ENCODE results near the gene STX4.

STX4 gene

DNA sequence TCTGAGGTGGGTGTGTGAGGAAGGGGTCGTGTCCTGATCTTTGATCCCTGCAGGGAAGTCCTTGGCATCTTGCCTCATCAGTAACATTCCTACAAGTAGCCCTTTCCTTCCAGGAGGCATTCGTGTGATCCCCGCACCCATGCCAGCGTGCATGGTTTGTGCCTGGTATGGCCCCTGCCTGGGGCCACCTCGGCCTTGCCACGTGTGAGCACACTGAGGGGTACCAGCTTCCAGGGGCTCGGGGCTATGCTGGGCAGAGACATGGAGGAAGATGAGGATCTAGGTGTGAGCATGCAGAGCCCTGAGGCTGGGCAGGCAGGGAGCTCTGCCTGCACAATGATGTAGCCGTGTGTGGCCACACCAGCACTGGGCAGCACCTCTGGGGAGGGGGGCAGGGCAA, 42.3 kb upstream of the STX4 start:
- TF ChIP-seq FOXP2 (optimal IDR thresholded peaks at IDR 0.05; ENCODE audit: borderline replicate concordance, extremely low read depth, extremely low read length, insufficient read depth) (no peak), TAF1 (IDR thresholded peaks at IDR 0.05; ENCODE audit: borderline replicate concordance, insufficient read depth, low read length) (no peak), SIN3A (IDR thresholded peaks at IDR 0.05; ENCODE audit: borderline replicate concordance, insufficient read depth, low read length) (no peak), POLR2AphosphoS5 (IDR thresholded peaks at IDR 0.05; ENCODE audit: low read depth, low read length) (no peak)
- TF ChIP-seq, protein P1, sequence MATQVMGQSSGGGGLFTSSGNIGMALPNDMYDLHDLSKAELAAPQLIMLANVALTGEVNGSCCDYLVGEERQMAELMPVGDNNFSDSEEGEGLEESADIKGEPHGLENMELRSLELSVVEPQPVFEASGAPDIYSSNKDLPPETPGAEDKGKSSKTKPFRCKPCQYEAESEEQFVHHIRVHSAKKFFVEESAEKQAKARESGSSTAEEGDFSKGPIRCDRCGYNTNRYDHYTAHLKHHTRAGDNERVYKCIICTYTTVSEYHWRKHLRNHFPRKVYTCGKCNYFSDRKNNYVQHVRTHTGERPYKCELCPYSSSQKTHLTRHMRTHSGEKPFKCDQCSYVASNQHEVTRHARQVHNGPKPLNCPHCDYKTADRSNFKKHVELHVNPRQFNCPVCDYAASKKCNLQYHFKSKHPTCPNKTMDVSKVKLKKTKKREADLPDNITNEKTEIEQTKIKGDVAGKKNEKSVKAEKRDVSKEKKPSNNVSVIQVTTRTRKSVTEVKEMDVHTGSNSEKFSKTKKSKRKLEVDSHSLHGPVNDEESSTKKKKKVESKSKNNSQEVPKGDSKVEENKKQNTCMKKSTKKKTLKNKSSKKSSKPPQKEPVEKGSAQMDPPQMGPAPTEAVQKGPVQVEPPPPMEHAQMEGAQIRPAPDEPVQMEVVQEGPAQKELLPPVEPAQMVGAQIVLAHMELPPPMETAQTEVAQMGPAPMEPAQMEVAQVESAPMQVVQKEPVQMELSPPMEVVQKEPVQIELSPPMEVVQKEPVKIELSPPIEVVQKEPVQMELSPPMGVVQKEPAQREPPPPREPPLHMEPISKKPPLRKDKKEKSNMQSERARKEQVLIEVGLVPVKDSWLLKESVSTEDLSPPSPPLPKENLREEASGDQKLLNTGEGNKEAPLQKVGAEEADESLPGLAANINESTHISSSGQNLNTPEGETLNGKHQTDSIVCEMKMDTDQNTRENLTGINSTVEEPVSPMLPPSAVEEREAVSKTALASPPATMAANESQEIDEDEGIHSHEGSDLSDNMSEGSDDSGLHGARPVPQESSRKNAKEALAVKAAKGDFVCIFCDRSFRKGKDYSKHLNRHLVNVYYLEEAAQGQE (IDR thresholded peaks at IDR 0.05; ENCODE audit: insufficient read depth in 1 of 2, low read depth in 2 of 2, low read length in 2 of 2): no peak

DNA sequence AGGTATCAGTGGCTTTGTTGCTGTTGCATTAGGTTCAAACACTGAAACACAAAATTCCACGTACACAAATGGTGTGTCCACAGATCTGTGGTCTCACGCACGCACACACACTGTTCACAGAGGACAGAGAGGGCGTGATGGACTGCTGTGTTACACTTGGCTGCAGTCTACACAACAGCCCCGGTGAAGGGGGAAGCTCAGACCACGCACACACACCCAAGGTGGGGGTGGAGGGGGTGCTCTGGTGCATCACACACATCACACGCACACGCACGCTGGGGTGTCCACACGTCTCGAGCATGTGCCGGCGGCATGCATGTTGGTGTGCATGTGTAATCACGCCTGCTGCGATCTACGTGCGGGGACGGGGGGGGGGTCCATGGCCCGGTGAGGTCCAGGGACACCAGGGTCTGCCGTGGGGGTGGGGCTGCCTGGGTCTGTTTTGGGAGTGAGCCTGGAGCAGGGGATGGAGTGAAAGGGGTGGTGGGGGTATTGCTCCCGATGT, 41.0 kb upstream of the STX4 start:
- TF ChIP-seq SIN3A (IDR thresholded peaks at IDR 0.05; ENCODE audit: borderline replicate concordance, insufficient read depth, low read length) (no peak), TAF1 (IDR thresholded peaks at IDR 0.05; ENCODE audit: borderline replicate concordance, insufficient read depth, low read length) (no peak), POLR2AphosphoS5 (IDR thresholded peaks at IDR 0.05; ENCODE audit: low read depth, low read length) (no peak), FOXP2 (optimal IDR thresholded peaks at IDR 0.05; ENCODE audit: borderline replicate concordance, extremely low read depth, extremely low read length, insufficient read depth) (no peak)
- TF ChIP-seq, protein P1 (IDR thresholded peaks at IDR 0.05; ENCODE audit: insufficient read depth in 1 of 2, low read depth in 2 of 2, low read length in 2 of 2): no peak

DNA sequence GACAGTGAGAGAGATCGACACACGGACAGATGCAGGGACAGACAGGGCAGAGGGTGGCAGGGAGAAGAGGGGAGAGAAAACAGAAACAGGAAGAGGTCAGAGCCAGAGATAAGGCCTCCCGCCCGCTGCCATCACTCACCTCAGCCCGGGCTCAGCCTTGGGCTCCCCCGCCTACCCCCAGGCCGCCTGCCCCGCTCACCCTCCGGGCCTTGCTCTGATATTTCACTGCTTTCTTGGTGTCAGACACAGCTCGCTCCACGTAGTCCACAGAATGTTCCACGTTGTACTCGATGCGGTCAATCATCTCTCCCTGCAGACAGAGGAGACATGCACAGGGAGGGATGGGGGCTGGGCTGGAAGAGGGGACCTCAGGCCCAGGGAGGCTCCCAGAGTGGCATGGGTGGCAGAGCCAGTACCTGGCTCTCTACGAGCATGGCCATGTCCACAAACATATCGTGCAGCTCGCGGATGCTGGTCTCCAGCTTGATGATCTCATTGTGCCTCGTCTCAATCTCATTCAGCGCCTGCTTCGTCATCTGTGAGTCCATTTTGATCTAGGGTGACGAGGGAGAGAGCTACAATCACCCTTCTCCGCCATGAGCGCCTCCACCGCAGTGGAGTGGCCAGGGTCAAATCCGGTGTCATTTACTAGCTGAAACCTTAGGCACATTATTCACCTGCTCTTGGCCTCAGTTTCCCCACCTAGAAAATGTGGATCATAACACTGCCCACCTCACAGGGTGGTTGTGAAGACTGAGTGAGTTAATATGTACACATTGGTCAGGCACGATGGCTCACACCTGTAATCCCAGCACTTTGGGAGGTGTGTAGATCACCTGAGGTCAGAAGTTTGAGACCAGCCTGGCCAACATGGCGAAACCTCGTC, 40.2 kb upstream of the STX4 start:
- TF ChIP-seq, protein P1 (IDR thresholded peaks at IDR 0.05; ENCODE audit: insufficient read depth in 1 of 2, low read depth in 2 of 2, low read length in 2 of 2): no peak
- TF ChIP-seq FOXP2 (optimal IDR thresholded peaks at IDR 0.05; ENCODE audit: borderline replicate concordance, extremely low read depth, extremely low read length, insufficient read depth): no peak
- TF ChIP-seq POLR2AphosphoS5 (IDR thresholded peaks at IDR 0.05; ENCODE audit: low read depth, low read length): no peak
- TF ChIP-seq SIN3A (IDR thresholded peaks at IDR 0.05; ENCODE audit: borderline replicate concordance, insufficient read depth, low read length): no peak
- TF ChIP-seq TAF1 (IDR thresholded peaks at IDR 0.05; ENCODE audit: borderline replicate concordance, insufficient read depth, low read length): no peak

DNA sequence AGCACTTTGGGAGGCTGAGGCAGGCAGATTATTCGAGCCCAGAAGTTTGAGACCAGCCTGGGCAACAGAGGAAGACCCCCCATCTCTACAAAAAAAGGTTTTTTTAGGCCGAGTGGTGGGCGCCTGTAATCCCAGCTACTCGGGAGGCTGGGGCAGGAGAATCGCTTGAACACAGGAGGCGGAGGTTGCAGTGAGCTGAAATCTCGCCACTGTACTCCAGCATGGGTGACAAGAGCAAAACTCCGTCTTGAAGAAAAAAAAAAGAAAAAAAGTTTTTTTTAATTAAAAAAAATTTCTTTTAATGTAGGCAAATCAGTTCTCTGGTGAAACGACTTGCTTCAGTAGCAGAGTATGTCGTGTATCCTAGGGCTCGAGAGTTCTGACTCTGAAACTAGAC, 37.4 kb upstream of the STX4 start:
- TF ChIP-seq SIN3A (IDR thresholded peaks at IDR 0.05; ENCODE audit: borderline replicate concordance, insufficient read depth, low read length) (no peak), TAF1 (IDR thresholded peaks at IDR 0.05; ENCODE audit: borderline replicate concordance, insufficient read depth, low read length) (no peak), POLR2AphosphoS5 (IDR thresholded peaks at IDR 0.05; ENCODE audit: low read depth, low read length) (no peak), FOXP2 (optimal IDR thresholded peaks at IDR 0.05; ENCODE audit: borderline replicate concordance, extremely low read depth, extremely low read length, insufficient read depth) (no peak)
- TF ChIP-seq, protein P1 (IDR thresholded peaks at IDR 0.05; ENCODE audit: insufficient read depth in 1 of 2, low read depth in 2 of 2, low read length in 2 of 2): no peak
